A673 (cell line): ENCODE data around the gene IMMP2L. TPM values are rescaled to one million over a fixed set of nuclear protein-coding genes. Genes with fewer than 3 reads are reported as not detected.

ENCODE experiments used
- BruUV-seq: library from RNA; stranded (reverse); fragments of 400-500 nt; replicated peaks from 2 replicates; lab custom pipeline; 2021; lab: Mats Ljungman, UMichigan
- CTCF ChIA-PET: fragments of 300-600 bp; sonication (Branson Sonifier 250); formaldehyde crosslinking; loops from one replicate; lab custom pipeline; 2022; ENCODE audit warnings: antibody characterized with exemption; lab: Charles Lee
- POLR2A ChIA-PET: fragments of 300-600 bp; sonication (Branson Sonifier 250); formaldehyde crosslinking; loops from one replicate; lab custom pipeline; 2022; ENCODE audit warnings: antibody characterized with exemption; ENCODE audit not compliant: low non-redundant PET; lab: Charles Lee
- DNase-seq: peaks from one replicate; pipeline ENCODE4 v3.0.0-alpha.2; 2015; ENCODE audit warnings: low spot score
- H3K27ac ChIP-seq: fragments of 200-600 bp; sonication (generic); 2 replicates; pipeline ENCODE4 v1.5.1; 2016; ENCODE audit warnings: mixed run types, low read depth, mild to moderate bottlenecking, mixed read lengths, antibody characterized with exemption, low read length; ENCODE audit not compliant: poor library complexity, severe bottlenecking
- H3K27me3 ChIP-seq: fragments of 200-600 bp; sonication (generic); replicated peaks from 2 replicates; pipeline ENCODE4 v1.6.1; 2017; ENCODE audit warnings: mixed run types, low read depth, mild to moderate bottlenecking, mixed read lengths, antibody characterized with exemption, low read length; ENCODE audit not compliant: insufficient read depth, poor library complexity
- H3K36me3 ChIP-seq: fragments of 200-600 bp; sonication (generic); 2 replicates; pipeline ENCODE4 v1.6.1; 2016; ENCODE audit warnings: mixed run types, mild to moderate bottlenecking, mixed read lengths, antibody characterized with exemption, low read length; ENCODE audit not compliant: insufficient read depth, poor library complexity, severe bottlenecking
- H3K4me1 ChIP-seq: fragments of 200-600 bp; sonication (generic); 2 replicates; pipeline ENCODE4 v1.6.1; 2017; ENCODE audit warnings: mixed run types, mild to moderate bottlenecking, mixed read lengths, antibody characterized with exemption, low read length; ENCODE audit not compliant: insufficient read depth, poor library complexity, severe bottlenecking
- H3K4me3 ChIP-seq: fragments of 200-600 bp; sonication (generic); 2 replicates; pipeline ENCODE4 v1.5.1; 2016; ENCODE audit warnings: low read depth, mixed run types, mild to moderate bottlenecking, mixed read lengths, low read length; ENCODE audit not compliant: poor library complexity, severe bottlenecking
- H3K9me3 ChIP-seq: fragments of 200-600 bp; sonication (generic); 2 replicates; pipeline ENCODE4 v1.6.1; 2016; ENCODE audit warnings: mixed run types, low read depth, mild to moderate bottlenecking, mixed read lengths, antibody characterized with exemption, low read length; ENCODE audit not compliant: poor library complexity, severe bottlenecking
- EZH2 ChIP-seq: fragments of 200-600 bp; sonication (generic); IDR thresholded peaks from 2 replicates; pipeline ENCODE4 v1.6.1; 2017; ENCODE audit warnings: borderline replicate concordance, low read depth, mild to moderate bottlenecking, mixed read lengths, antibody characterized with exemption, low read length; ENCODE audit not compliant: poor library complexity, severe bottlenecking
- intact Hi-C: fragments of 100-400 bp; cut with micrococcal nuclease; formaldehyde crosslinking; loops from one replicate; pipeline ENCODE4 v1.10.0; 2022; ENCODE audit not compliant: unreplicated experiment
- total RNA-seq: library from RNA; stranded (reverse); gene quantifications from 2 replicates; pipeline ENCODE4 v1.2.3, GENCODE V29; 2021
- TF ChIP-seq, protein P1 (sequence below): fragments of 300-800, 200-600 bp; sonication (generic); conservative IDR thresholded peaks from 2 replicates; pipeline ENCODE4 v1.5.1; 2017; ENCODE audit warnings: low read depth, mild to moderate bottlenecking, antibody characterized with exemption, low read length, moderate library complexity, mixed read lengths

IMMP2L gene
- total RNA-seq, 1 experiment from 2014 or later, result 10.0 TPM

DNA sequence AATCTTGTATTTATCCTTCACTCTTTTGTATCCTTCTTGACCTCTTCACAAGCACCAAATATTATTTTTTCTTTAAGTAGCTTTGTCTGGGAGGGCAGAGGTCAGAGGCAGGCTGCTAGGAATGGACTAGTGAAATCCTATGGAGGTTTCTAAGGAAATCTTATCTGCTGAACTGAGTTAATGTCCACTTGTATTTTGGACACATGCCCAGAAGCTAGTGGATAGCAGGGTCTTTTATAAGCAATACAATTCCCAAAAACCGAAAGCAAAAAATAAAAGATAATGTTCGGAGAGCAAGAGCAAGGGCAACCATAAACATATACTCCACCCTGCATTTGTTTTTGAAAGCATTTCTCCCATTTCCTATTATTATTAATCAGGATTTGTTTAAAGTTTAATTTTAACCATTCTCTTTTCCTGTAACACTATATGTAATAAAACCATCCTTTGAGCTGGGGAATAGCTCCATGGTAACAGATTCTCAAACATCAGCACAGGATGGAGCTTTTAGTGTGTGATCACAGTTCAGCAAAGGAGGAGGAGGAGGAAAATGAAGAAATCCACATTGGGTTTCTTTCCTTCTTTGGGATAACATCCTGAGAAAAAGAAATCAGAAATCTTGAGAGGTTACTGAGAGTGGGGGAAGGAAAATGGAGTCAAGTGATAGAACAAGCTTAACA lies 799.6 kb downstream of the IMMP2L start:
- Histone ChIP-seq H3K27me3 (no peaks in the 10 kb centered on the region), H3K9me3 (no peaks in the 10 kb centered on the region), H3K27ac (no peak overlapping the region), H3K4me1 (no peaks in the 10 kb centered on the region), H3K36me3 (no peaks in the 10 kb centered on the region), H3K4me3 (no peak overlapping the region)
- intact Hi-C loops, result no loop called here
- ChIA-PET POLR2A (no interaction called here), CTCF (no interaction called here)
- BruUV-seq, result no TSS peak
- DNase-seq, result no peak
- no peak for TF ChIP-seq EZH2
- TF ChIP-seq, protein P1, sequence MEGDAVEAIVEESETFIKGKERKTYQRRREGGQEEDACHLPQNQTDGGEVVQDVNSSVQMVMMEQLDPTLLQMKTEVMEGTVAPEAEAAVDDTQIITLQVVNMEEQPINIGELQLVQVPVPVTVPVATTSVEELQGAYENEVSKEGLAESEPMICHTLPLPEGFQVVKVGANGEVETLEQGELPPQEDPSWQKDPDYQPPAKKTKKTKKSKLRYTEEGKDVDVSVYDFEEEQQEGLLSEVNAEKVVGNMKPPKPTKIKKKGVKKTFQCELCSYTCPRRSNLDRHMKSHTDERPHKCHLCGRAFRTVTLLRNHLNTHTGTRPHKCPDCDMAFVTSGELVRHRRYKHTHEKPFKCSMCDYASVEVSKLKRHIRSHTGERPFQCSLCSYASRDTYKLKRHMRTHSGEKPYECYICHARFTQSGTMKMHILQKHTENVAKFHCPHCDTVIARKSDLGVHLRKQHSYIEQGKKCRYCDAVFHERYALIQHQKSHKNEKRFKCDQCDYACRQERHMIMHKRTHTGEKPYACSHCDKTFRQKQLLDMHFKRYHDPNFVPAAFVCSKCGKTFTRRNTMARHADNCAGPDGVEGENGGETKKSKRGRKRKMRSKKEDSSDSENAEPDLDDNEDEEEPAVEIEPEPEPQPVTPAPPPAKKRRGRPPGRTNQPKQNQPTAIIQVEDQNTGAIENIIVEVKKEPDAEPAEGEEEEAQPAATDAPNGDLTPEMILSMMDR, result no peak

DNA sequence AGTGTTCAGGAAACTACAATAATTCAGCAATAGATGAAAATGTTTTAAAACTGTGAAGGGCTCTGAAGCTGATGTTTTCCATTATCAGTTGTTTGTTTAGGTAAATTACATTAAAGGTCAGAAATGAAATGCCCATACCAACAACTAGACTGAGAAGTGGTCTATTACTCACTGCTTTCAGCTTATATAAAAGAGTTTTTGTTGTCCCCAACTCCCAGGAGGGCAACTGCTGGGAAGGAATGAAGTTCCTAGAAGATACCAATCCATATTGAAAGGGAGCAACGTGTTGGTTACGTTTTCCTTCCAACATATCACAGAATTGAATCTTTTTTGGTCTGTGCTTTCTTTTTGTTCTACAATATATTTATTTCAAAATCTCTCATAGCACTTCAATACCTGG lies 802.0 kb downstream of the IMMP2L start:
- Histone ChIP-seq H3K9me3 (no peaks in the 10 kb centered on the region), H3K36me3 (no peaks in the 10 kb centered on the region), H3K4me3 (no peak overlapping the region), H3K4me1 (no peaks in the 10 kb centered on the region), H3K27ac (no peak overlapping the region), H3K27me3 (no peaks in the 10 kb centered on the region)
- DNase-seq, result no peak
- no TSS peak for BruUV-seq
- ChIA-PET POLR2A (no interaction called here), CTCF (no interaction called here)
- intact Hi-C loops, result no loop called here
- no peak for TF ChIP-seq EZH2
- TF ChIP-seq, protein P1, result no peak

DNA sequence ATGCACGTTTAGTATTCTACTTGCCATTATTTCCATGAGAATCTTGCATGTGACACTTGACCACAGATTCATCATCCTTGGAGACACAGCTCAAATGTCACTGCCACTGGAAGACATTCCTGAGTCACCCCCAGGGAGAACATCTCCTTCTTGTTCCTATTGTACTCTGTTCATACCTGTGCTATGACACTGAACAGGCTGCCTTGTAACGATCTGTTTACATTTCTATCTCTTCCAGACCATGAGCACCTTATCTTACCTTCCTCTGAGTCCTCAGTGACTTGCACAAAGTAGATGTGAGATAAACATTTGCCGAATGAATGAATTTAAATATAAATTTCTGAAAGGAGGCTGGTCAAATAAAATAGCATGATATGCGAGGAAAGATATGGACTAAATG lies 803.2 kb downstream of the IMMP2L start:
- TF ChIP-seq, protein P1, result no peak
- TF ChIP-seq EZH2, result no peak
- POLR2A ChIA-PET, result no interaction called here
- Histone ChIP-seq H3K9me3 (no peaks in the 10 kb centered on the region), H3K36me3 (no peaks in the 10 kb centered on the region), H3K27me3 (no peaks in the 10 kb centered on the region), H3K4me1 (no peaks in the 10 kb centered on the region), H3K27ac (no peak overlapping the region), H3K4me3 (no peak overlapping the region)
- DNase-seq, result no peak
- BruUV-seq, result no TSS peak
- CTCF ChIA-PET, result no interaction called here
- intact Hi-C loops, result no loop called here
